Mucosa of descending colon (tissue), 3 donors: ENCODE data around the gene NPAS3. TPM values are rescaled to one million over a fixed set of nuclear protein-coding genes. Genes with fewer than 3 reads are reported as not detected.

Experiments
- ATAC-seq: fragments of 200-7000 bp; cut with Tn5 transposase; one replicate; pipeline ENCODE4 v1.9.1; 2020; ENCODE audit warnings: mild to moderate bottlenecking, moderate library complexity
- DNase-seq, 3 donors: peaks; one replicate each; pipeline ENCODE4 v3.0.0-alpha.2; 2020
- H3K36me3 ChIP-seq: fragments of 200-600 bp; one replicate; pipeline ENCODE4 v1.8.0; 2021; ENCODE audit warnings: low read depth, mild to moderate bottlenecking
- H3K4me1 ChIP-seq: fragments of 200-600 bp; one replicate; pipeline ENCODE4 v1.8.0; 2021; ENCODE audit warnings: low read depth, mild to moderate bottlenecking
- H3K4me3 ChIP-seq: fragments of 200-600 bp; one replicate; pipeline ENCODE4 v1.8.0; 2021; ENCODE audit warnings: mild to moderate bottlenecking
- H3K9me3 ChIP-seq: fragments of 200-600 bp; one replicate; pipeline ENCODE4 v1.8.0; 2021; ENCODE audit warnings: mild to moderate bottlenecking
- CTCF ChIP-seq: fragments of 200-600 bp; IDR thresholded peaks from one replicate; pipeline ENCODE4 v1.8.0; 2022; ENCODE audit warnings: antibody characterized with exemption, mild to moderate bottlenecking
- intact Hi-C, 2 donors: fragments of 100-400 bp; cut with DNase I in 1 of 2; cut with micrococcal nuclease in 1 of 2; formaldehyde crosslinking; loops; one replicate each; pipeline versions ENCODE4 v1.11.0 to v1.11.1; 2022; cut with DNase I, micrococcal nuclease
- total RNA-seq, 3 donors: library from RNA; stranded (reverse); fragmentation: NEBNext Ultra II Directional in 2 of 3; extraction: Animal tissue kit (Norgen Biotek cat#: 25700) in 2 of 3; gene quantifications; one replicate each; pipeline versions ENCODE4 v1.2.1 to v1.2.4, GENCODE V29; 2021 to 2023
- donor health status: DM: no; HTN: no; CAD: no; lungs with moderate emphysema.
- donor health status: DM: no; HTN: no; CAD: no.
- donor health status: DM: no; HTN: yes; CAD: no.

NPAS3 gene
- total RNA-seq, 3 donors from 2014 or later: 0.65 to 9.7 (median 2.0) TPM

- H3K4me3 ChIP-seq: no peak overlapping the region
- ATAC-seq (no peak), DNase-seq (no peak)
- TF ChIP-seq CTCF: no peak
- H3K9me3 ChIP-seq: no peaks in the 10 kb centered on the region
- intact Hi-C loops: loop anchor here in 1 of 2 donors (10.0 kb wide), 1 partner anchor 317 kb away; no protein-coding TSS in a partner anchor
- no peaks in the 10 kb centered on the region for H3K36me3 ChIP-seq
- H3K4me1 ChIP-seq: peaks cover 4% of the 10 kb centered on the region
Measured at GRCh38 chr14:33477797-33478196, 539.1 kb downstream of the NPAS3 start.

- intact Hi-C loops: no loop called here
- H3K9me3 ChIP-seq: no peaks in the 10 kb centered on the region
- ATAC-seq: no peak
- no peak for TF ChIP-seq CTCF
- no peak overlapping the region for H3K4me3 ChIP-seq
- no peak for DNase-seq
- no peaks in the 10 kb centered on the region for H3K36me3 ChIP-seq
- H3K4me1 ChIP-seq: peaks cover 4% of the 10 kb centered on the region
Measured at GRCh38 chr14:33480071-33480886, 541.6 kb downstream of the NPAS3 start.

- ATAC-seq: no peak
- no peaks in the 10 kb centered on the region for H3K9me3 ChIP-seq
Measured at GRCh38 chr14:33480887-33481184, 542.2 kb downstream of the NPAS3 start.

GRCh38 chr14:33483110-33483509 lies 544.4 kb downstream of the NPAS3 start:
- intact Hi-C loops: no loop called here
- DNase-seq: no peak
- peaks cover 8% of the 10 kb centered on the region for H3K4me1 ChIP-seq
- no peak for ATAC-seq
- no peak overlapping the region for H3K4me3 ChIP-seq
- no peak for TF ChIP-seq CTCF
- H3K9me3 ChIP-seq: no peaks in the 10 kb centered on the region
- H3K36me3 ChIP-seq: no peaks in the 10 kb centered on the region

More at GRCh38 chr14:33480887-33481184, 542.2 kb downstream of the NPAS3 start:
- intact Hi-C loops: no loop called here
- no peak for TF ChIP-seq CTCF
- H3K4me3 ChIP-seq: no peak overlapping the region
- H3K36me3 ChIP-seq: no peaks in the 10 kb centered on the region
- H3K4me1 ChIP-seq: peaks cover 4% of the 10 kb centered on the region
- DNase-seq: no peak

GRCh38 chr14:33483541-33483940 lies 544.9 kb downstream of the NPAS3 start:
- no peak for ATAC-seq
- no peaks in the 10 kb centered on the region for H3K36me3 ChIP-seq
- no peak overlapping the region for H3K4me3 ChIP-seq
- intact Hi-C loops: no loop called here
- DNase-seq: no peak
- H3K9me3 ChIP-seq: no peaks in the 10 kb centered on the region
- TF ChIP-seq CTCF: no peak
- H3K4me1 ChIP-seq: peaks cover 8% of the 10 kb centered on the region
